Nephron (organoid): ENCODE measurements around the gene ZNF266.

ENCODE experiments used
- H3K27ac Mint-ChIP-seq, 3 experiments: 2 replicates each; pipeline ENCODE4 v1.8.0; 2020; ENCODE audit warnings: mixed read lengths in 3 of 3, mild to moderate bottlenecking in 2 of 3, moderate library complexity in 1 of 3
- H3K27me3 Mint-ChIP-seq: 2 replicates; pipeline ENCODE4 v1.8.0; 2021; ENCODE audit warnings: low read depth, mild to moderate bottlenecking, moderate library complexity, mixed read lengths
- H3K36me3 Mint-ChIP-seq: 2 replicates; pipeline ENCODE4 v1.8.0; 2020; ENCODE audit warnings: low read depth, mixed read lengths
- H3K4me1 Mint-ChIP-seq: 2 replicates; pipeline ENCODE4 v1.8.0; 2020; ENCODE audit warnings: mixed read lengths
- H3K4me3 Mint-ChIP-seq, 3 experiments: 2 replicates each; pipeline ENCODE4 v1.8.0; 2020; ENCODE audit warnings: mild to moderate bottlenecking in 3 of 3, mixed read lengths in 3 of 3, moderate library complexity in 2 of 3
- H3K9me3 Mint-ChIP-seq: 2 replicates; pipeline ENCODE4 v1.8.0; 2020; ENCODE audit warnings: mixed read lengths
- TF ChIP-seq, protein P1 (sequence below), 3 experiments: fragments of 200-600 bp; sonication (generic); IDR thresholded peaks; one replicate each; pipeline ENCODE4 v1.5.0; 2021; ENCODE audit warnings: antibody characterized with exemption in 3 of 3; ENCODE audit not compliant: unreplicated experiment in 3 of 3

ZNF266 gene

DNA sequence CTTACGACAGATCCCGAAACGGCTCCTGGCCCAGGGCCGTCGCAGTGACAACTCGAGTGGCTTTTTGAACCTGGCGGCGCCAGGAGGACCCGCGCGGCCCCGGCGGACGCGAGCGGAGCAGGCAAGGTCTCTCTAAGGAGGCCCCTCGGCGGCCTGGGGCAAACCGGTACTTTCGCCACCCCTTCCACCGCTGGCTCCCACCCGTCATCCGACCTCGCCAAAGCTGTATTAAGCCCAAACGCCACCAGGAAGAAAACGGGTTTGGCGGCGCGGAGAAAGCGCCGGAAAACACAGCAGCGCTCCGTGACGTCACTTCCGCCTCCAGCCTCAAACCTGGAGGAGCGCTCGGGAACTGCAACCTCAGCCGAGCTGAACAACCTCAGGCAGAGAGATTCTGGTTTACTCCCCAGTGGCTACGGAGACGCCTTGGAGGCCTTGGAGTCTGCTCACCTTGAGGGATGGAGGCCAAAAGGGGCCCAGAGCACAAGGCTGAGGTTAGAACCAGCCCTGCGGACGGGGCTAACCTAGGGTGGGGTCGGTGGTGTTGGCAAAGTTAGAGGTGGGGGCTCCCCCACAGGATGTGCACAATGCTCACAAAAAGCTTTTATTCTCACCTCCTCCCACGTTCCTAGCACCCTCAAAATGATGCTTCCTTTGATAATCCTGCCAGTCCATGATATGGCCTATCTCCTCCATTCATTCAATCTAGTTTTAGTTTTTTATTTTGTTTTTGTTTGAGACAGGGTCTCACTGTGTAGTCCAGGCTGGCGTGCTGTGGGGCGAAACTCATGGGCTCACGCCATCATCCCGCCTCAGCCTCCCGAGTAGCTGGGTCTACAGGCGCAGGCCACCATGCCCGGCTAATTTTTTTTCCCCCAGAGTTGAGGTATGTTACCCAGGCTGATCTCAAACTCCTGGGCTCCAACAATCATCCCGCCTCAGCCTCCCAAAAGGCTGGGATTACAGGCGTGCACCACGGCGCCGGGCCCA is at the start of gene ZNF266:
TSS of gene ZNF266 (minus strand) at position 295 of the 990 bp plus-strand sequence. CDS start 15,484 bp downstream, outside the sequence.
- H3K27me3 Mint-ChIP-seq: no peaks in the 10 kb centered on the region
- peak within 1 kb of the TSS; percentile 93 to 97 (median 96) for H3K4me3 Mint-ChIP-seq
- TF ChIP-seq, protein P1, sequence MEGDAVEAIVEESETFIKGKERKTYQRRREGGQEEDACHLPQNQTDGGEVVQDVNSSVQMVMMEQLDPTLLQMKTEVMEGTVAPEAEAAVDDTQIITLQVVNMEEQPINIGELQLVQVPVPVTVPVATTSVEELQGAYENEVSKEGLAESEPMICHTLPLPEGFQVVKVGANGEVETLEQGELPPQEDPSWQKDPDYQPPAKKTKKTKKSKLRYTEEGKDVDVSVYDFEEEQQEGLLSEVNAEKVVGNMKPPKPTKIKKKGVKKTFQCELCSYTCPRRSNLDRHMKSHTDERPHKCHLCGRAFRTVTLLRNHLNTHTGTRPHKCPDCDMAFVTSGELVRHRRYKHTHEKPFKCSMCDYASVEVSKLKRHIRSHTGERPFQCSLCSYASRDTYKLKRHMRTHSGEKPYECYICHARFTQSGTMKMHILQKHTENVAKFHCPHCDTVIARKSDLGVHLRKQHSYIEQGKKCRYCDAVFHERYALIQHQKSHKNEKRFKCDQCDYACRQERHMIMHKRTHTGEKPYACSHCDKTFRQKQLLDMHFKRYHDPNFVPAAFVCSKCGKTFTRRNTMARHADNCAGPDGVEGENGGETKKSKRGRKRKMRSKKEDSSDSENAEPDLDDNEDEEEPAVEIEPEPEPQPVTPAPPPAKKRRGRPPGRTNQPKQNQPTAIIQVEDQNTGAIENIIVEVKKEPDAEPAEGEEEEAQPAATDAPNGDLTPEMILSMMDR (IDR thresholded peaks at IDR 0.05; ENCODE audit: unreplicated experiment in 3 of 3): peak; percentile 57 to 64 (median 59)
- H3K4me1 Mint-ChIP-seq: peaks cover 22% of the 10 kb centered on the region
- peak within 1 kb of the TSS; percentile 94 to 98 (median 96) for H3K27ac Mint-ChIP-seq
- peaks cover 23% of the 10 kb centered on the region for H3K9me3 Mint-ChIP-seq
- H3K36me3 Mint-ChIP-seq: peaks cover 78% of the 10 kb centered on the region

GRCh38 chr19:9485140-9485539 is 49.8 kb upstream of the ZNF266 start:
- Mint-ChIP-seq H3K9me3 (peaks cover 46% of the 10 kb centered on the region), H3K36me3 (no peaks in the 10 kb centered on the region), H3K4me1 (no peaks in the 10 kb centered on the region), H3K27me3 (no peaks in the 10 kb centered on the region), H3K27ac (no peak overlapping the region), H3K4me3 (no peak overlapping the region)
- TF ChIP-seq, protein P1 (IDR thresholded peaks at IDR 0.05; ENCODE audit: unreplicated experiment in 3 of 3): no peak

DNA sequence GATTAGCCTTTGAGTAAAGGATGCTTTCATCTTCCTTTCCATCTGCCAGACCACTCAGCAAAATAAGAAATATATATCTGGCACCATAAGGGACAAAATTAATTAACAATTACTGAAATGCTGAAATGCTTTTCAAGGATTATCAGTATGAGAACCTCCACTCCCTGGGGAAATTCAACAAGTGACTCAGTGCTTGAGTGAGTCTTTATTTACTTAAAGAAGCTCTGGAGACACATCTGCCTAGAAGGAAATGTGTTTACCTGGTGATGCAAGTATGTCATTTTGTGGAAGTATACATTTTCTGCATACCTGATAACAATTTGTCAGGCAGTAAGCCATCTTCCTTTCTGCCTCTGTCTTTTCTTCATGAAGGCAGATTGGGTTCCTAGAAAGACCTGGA is 39.6 kb upstream of the ZNF266 start:
- TF ChIP-seq, protein P1 (IDR thresholded peaks at IDR 0.05; ENCODE audit: unreplicated experiment in 3 of 3): no peak
- H3K36me3 Mint-ChIP-seq: peaks cover 3% of the 10 kb centered on the region
- no peak overlapping the region for H3K4me3 Mint-ChIP-seq
- H3K9me3 Mint-ChIP-seq: peaks cover 54% of the 10 kb centered on the region
- H3K27me3 Mint-ChIP-seq: no peaks in the 10 kb centered on the region
- no peaks in the 10 kb centered on the region for H3K4me1 Mint-ChIP-seq
- H3K27ac Mint-ChIP-seq: no peak overlapping the region

DNA sequence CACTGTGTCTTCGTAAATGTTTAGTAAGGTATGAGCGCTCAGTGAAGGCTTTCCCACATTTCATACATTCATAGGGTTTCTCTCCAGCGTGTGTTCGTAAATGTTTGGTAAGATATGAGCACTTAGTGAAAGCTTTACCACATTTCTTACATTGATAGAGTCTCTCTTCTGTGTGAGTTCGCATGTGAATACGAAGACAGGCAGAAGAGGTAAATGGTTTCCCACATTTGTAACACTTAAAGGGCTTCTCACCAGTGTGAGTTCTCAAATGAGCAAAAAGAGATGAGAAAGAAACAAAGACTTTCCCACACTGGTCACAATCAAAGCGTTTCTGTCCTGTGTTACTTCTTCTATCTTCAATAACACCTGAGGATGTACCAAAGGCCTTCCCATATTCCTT is 31.8 kb upstream of the ZNF266 start:
- Mint-ChIP-seq H3K27ac (no peak overlapping the region), H3K9me3 (peaks cover 68% of the 10 kb centered on the region), H3K36me3 (peaks cover 3% of the 10 kb centered on the region), H3K4me1 (no peaks in the 10 kb centered on the region), H3K4me3 (no peak overlapping the region), H3K27me3 (no peaks in the 10 kb centered on the region)
- TF ChIP-seq, protein P1 (IDR thresholded peaks at IDR 0.05; ENCODE audit: unreplicated experiment in 3 of 3): no peak

DNA sequence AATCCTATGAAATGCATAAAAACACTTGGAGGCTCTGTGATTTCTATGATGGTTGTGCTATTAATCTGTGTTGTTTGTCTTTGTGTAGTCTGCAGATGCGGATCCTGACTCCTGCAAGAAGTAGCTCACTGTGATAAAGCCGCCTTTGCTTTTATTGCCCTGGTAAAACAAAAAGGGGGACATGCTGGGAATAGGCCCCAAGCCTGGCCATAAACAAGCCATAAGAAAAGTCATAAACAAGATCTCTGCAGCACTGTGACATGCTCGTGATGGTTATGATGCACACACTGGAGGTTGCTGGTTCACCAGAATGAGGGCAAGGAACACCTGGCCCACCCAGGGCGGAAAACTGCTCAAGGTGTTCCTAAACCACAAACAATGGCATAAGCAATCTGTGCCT is 26.6 kb upstream of the ZNF266 start:
- Mint-ChIP-seq H3K27me3 (no peaks in the 10 kb centered on the region), H3K27ac (no peak overlapping the region)

More for the DNA sequence above, 26.6 kb upstream of the ZNF266 start:
- peaks cover 91% of the 10 kb centered on the region for H3K9me3 Mint-ChIP-seq
- TF ChIP-seq, protein P1 (IDR thresholded peaks at IDR 0.05; ENCODE audit: unreplicated experiment in 3 of 3): no peak
- H3K4me3 Mint-ChIP-seq: no peak overlapping the region
- no peaks in the 10 kb centered on the region for H3K4me1 Mint-ChIP-seq
- peaks cover 34% of the 10 kb centered on the region for H3K36me3 Mint-ChIP-seq
